Endothelial cell of umbilical vein (primary cell): ENCODE measurements around the gene MBD6. TPM values are rescaled to one million over a fixed set of nuclear protein-coding genes. Genes with fewer than 3 reads are reported as not detected.

Source experiments
- BruUV-seq: library from RNA; stranded (reverse); fragments of 400-500 nt; replicated peaks from 2 replicates; lab custom pipeline; 2021; lab: Mats Ljungman, UMichigan
- CTCF ChIA-PET: fragments of 300-600, 350-600 bp; sonication (Branson Sonifier 250); formaldehyde crosslinking; loops from one replicate; lab custom pipeline; 2021; ENCODE audit warnings: antibody characterized with exemption, inconsistent platforms; lab: Charles Lee
- POLR2A ChIA-PET: fragments of 300-600, 350-600 bp; sonication (Branson Sonifier 250); formaldehyde crosslinking; loops from one replicate; lab custom pipeline; 2021; ENCODE audit warnings: antibody characterized with exemption, inconsistent platforms; lab: Charles Lee
- DNase-seq: peaks from one replicate; pipeline ENCODE4 v3.0.0-alpha.2; 2011; ENCODE audit warnings: low read depth, low spot score
- FAIRE-seq: peaks from 2 replicates; lab custom pipeline; 2011; peaks lifted over from hg19 to GRCh38; lab: Jason Lieb, UNC
- H2AFZ ChIP-seq: 2 replicates; pipeline ENCODE4 v1.6.0; 2012; ENCODE audit warnings: low read depth, low read length, control low read depth, inconsistent platforms
- H3K27ac ChIP-seq: 2 replicates; pipeline ENCODE4 v1.5.1; 2011; ENCODE audit warnings: low read depth, mild to moderate bottlenecking, control low read depth, low read length, moderate library complexity; ENCODE audit not compliant: insufficient read depth
- H3K27me3 ChIP-seq, 2 experiments: 2 replicates each; pipeline versions ENCODE4 v1.6.0 to v1.6.1; 2011; ENCODE audit warnings: low read length in 2 of 2, mixed read lengths in 1 of 2; ENCODE audit not compliant: control insufficient read depth in 2 of 2, insufficient read depth in 2 of 2
- H3K36me3 ChIP-seq, 2 experiments: 2 replicates in 1 of 2; 3 replicates in 1 of 2; pipeline ENCODE4 v1.5.1; 2011; ENCODE audit warnings: low read length in 2 of 2, mild to moderate bottlenecking in 1 of 2, moderate library complexity in 1 of 2; ENCODE audit not compliant: control insufficient read depth in 2 of 2, insufficient read depth in 2 of 2; ENCODE audit errors: extremely low read depth in 1 of 2
- H3K4me1 ChIP-seq: 3 replicates; pipeline ENCODE4 v1.5.1; 2011; ENCODE audit warnings: mild to moderate bottlenecking, low read length; ENCODE audit not compliant: control insufficient read depth, insufficient read depth; ENCODE audit errors: extremely low read depth
- H3K4me2 ChIP-seq: 2 replicates; pipeline ENCODE4 v1.6.1; 2011; ENCODE audit warnings: low read length, control low read depth, mixed read lengths; ENCODE audit not compliant: insufficient read depth
- H3K4me3 ChIP-seq, 3 experiments: fragments of 200-600 bp in 1 of 3; sonication (generic), shearing (Covaris generic) in 1 of 3; replicated peaks in 1 of 3; 2 replicates each; pipeline ENCODE4 v1.5.1; 2011 to 2016; ENCODE audit warnings: control low read depth in 3 of 3, low read length in 3 of 3, mild to moderate bottlenecking in 2 of 3, inconsistent platforms in 1 of 3, low read depth in 1 of 3, moderate library complexity in 1 of 3; ENCODE audit not compliant: insufficient read depth in 1 of 3
- H3K79me2 ChIP-seq: 2 replicates; pipeline ENCODE4 v1.6.0; 2012; ENCODE audit warnings: low read length, inconsistent platforms; ENCODE audit not compliant: control insufficient read depth, insufficient read depth
- H3K9ac ChIP-seq: replicated peaks from 2 replicates; pipeline ENCODE3; 2011; ENCODE audit warnings: low read length, control low read depth; ENCODE audit not compliant: insufficient read depth; ENCODE audit errors: extremely low read depth
- H3K9me1 ChIP-seq: replicated peaks from 3 replicates; pipeline ENCODE4 v1.6.0; 2011; ENCODE audit warnings: mild to moderate bottlenecking, low read length; ENCODE audit not compliant: control insufficient read depth, insufficient read depth; ENCODE audit errors: extremely low read depth
- H3K9me3 ChIP-seq: replicated peaks from 2 replicates; pipeline ENCODE4 v1.5.1; 2012; ENCODE audit warnings: low read length, inconsistent platforms; ENCODE audit not compliant: control insufficient read depth, insufficient read depth
- H4K20me1 ChIP-seq: replicated peaks from 2 replicates; pipeline ENCODE3; 2011; ENCODE audit warnings: mild to moderate bottlenecking, low read length; ENCODE audit not compliant: control insufficient read depth, insufficient read depth; ENCODE audit errors: extremely low read depth
- EZH2 ChIP-seq: IDR thresholded peaks from 2 replicates; pipeline ENCODE4 v1.6.1; 2012; ENCODE audit warnings: borderline replicate concordance, low read depth, mild to moderate bottlenecking, moderate library complexity, low read length, inconsistent platforms; ENCODE audit not compliant: severe bottlenecking
- FOS ChIP-seq: IDR thresholded peaks from 2 replicates; pipeline ENCODE4 v1.6.1; 2011; ENCODE audit warnings: mild to moderate bottlenecking, low read length, moderate library complexity, borderline replicate concordance; ENCODE audit not compliant: insufficient read depth
- GATA2 ChIP-seq: IDR thresholded peaks from 2 replicates; pipeline ENCODE4 v1.7.0; 2011; ENCODE audit warnings: low read depth, mild to moderate bottlenecking, moderate library complexity, mixed read lengths, low read length; ENCODE audit not compliant: insufficient read length, insufficient read depth
- JUN ChIP-seq: IDR thresholded peaks from 2 replicates; pipeline ENCODE4 v1.6.1; 2011; ENCODE audit warnings: borderline replicate concordance, low read depth; ENCODE audit not compliant: insufficient read length, insufficient read depth
- MYC ChIP-seq: IDR thresholded peaks from one replicate; pipeline ENCODE4 v1.6.1; 2011; ENCODE audit warnings: mild to moderate bottlenecking, low read depth, low read length
- POLR2A ChIP-seq: IDR thresholded peaks from 2 replicates; pipeline ENCODE4 v1.6.1; 2012; ENCODE audit warnings: low read depth, mild to moderate bottlenecking, control low read depth, low read length
- POLR2AphosphoS5 ChIP-seq: IDR thresholded peaks from 2 replicates; pipeline ENCODE4 v1.6.1; 2012; ENCODE audit warnings: low read depth, mild to moderate bottlenecking, control low read depth, low read length, moderate library complexity; ENCODE audit not compliant: insufficient read depth
- dilution Hi-C: fragments of 300-500 bp; cut with MboI; formaldehyde crosslinking; loops from one replicate; pipeline ENCODE4 v1.15.0; 2019; ENCODE audit warnings: low sequenced_read_pairs; ENCODE audit not compliant: extremely low pct_ligation_motif_present
- intact Hi-C: fragments of 100-400 bp; cut with micrococcal nuclease; formaldehyde crosslinking; loops from one replicate; pipeline ENCODE4 v1.10.0; 2022
- polyA plus RNA-seq, 4 experiments: library from polyadenylated mRNA; depleted of rRNA in 3 of 4; stranded (reverse) in 3 of 4; unstranded in 1 of 4; fragments of >200 nt; gene quantifications; 2 replicates each; pipeline versions ENCODE4 v1.2.1 to v1.2.3, GENCODE V29; 2011 to 2012; ENCODE audit warnings: missing spikeins in 1 of 4
- total RNA-seq: library from RNA; stranded (reverse); gene quantifications from 2 replicates; pipeline ENCODE4 v1.2.3, GENCODE V29; 2021
- TF ChIP-seq, protein P1 (sequence below), 2 donors: IDR thresholded peaks; 1 replicate in 1 of 2; 2 replicates in 1 of 2; pipeline ENCODE4 v1.5.1; 2011; ENCODE audit warnings: low read length in 2 of 2, mild to moderate bottlenecking in 2 of 2, moderate library complexity in 2 of 2, control low read depth in 1 of 2, inconsistent platforms in 1 of 2, low read depth in 1 of 2; ENCODE audit not compliant: insufficient read depth in 1 of 2; ENCODE audit errors: extremely low read depth in 1 of 2
- TF ChIP-seq, protein P2 (sequence below): IDR thresholded peaks from 2 replicates; pipeline ENCODE4 v1.6.1; 2011; ENCODE audit not compliant: insufficient read depth, insufficient read length

The MBD6 gene
- total and polyA plus RNA-seq, 2 donors (not counting 3 experiments of a cell fraction or from before 2014, with no cell fraction given) = 10.6 to 95.2 TPM

DNA sequence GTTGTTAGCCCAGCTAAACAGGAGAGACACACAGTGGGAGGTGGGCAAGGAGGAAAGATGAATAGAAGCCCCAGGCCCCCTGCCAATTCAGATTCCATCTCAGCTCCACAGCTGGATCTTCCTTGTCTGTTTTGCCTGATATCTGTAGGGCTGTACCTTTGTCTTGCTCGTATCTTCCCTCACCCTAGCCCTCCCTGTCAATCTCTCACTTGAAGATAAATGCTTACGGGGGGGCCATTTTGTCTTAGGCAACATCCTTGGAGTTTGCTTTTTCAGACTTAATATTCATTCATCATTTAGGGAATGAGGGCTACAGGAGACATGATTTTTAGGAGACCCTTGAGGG is 29.7 kb downstream of the MBD6 start:
- Histone ChIP-seq H3K4me1 (no peaks in the 10 kb centered on the region), H3K4me3 (no peak overlapping the region), H3K9ac (no peak overlapping the region), H2AFZ (no peak overlapping the region), H3K27ac (no peak overlapping the region), H3K9me1 (no peaks in the 10 kb centered on the region), H3K9me3 (no peaks in the 10 kb centered on the region), H3K4me2 (no peak overlapping the region), H3K27me3 (peaks cover 51 to 52% of the 10 kb centered on the region in 2 experiments), H3K36me3 (no peaks in the 10 kb centered on the region), H4K20me1 (no peaks in the 10 kb centered on the region), H3K79me2 (no peaks in the 10 kb centered on the region)
- BruUV-seq = no TSS peak
- no peak for TF ChIP-seq EZH2
- no peak for TF ChIP-seq JUN
- TF ChIP-seq, protein P1, sequence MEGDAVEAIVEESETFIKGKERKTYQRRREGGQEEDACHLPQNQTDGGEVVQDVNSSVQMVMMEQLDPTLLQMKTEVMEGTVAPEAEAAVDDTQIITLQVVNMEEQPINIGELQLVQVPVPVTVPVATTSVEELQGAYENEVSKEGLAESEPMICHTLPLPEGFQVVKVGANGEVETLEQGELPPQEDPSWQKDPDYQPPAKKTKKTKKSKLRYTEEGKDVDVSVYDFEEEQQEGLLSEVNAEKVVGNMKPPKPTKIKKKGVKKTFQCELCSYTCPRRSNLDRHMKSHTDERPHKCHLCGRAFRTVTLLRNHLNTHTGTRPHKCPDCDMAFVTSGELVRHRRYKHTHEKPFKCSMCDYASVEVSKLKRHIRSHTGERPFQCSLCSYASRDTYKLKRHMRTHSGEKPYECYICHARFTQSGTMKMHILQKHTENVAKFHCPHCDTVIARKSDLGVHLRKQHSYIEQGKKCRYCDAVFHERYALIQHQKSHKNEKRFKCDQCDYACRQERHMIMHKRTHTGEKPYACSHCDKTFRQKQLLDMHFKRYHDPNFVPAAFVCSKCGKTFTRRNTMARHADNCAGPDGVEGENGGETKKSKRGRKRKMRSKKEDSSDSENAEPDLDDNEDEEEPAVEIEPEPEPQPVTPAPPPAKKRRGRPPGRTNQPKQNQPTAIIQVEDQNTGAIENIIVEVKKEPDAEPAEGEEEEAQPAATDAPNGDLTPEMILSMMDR (IDR thresholded peaks at IDR 0.05; ENCODE audit: extremely low read depth in 1 of 2, insufficient read depth in 1 of 2, low read depth in 1 of 2, low read length in 2 of 2) = no peak
- TF ChIP-seq, protein P2, sequence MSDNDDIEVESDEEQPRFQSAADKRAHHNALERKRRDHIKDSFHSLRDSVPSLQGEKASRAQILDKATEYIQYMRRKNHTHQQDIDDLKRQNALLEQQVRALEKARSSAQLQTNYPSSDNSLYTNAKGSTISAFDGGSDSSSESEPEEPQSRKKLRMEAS = no peak
- TF ChIP-seq GATA2 = no peak
- no peak for TF ChIP-seq POLR2A
- no peak for TF ChIP-seq POLR2AphosphoS5
- TF ChIP-seq FOS = no peak
- no peak for TF ChIP-seq MYC
- dilution Hi-C loops = no loop called here
- DNase-seq (no peak), FAIRE-seq (no peak)
- CTCF ChIA-PET = interaction anchor here (2.0 kb wide), 1 partner anchor 31 kb away, joined by 6 read pairs; no protein-coding TSS in a partner anchor
- intact Hi-C loops = no loop called here
- POLR2A ChIA-PET = no interaction called here
